ENCODE data around the gene NPW.

The NPW gene

DNA sequence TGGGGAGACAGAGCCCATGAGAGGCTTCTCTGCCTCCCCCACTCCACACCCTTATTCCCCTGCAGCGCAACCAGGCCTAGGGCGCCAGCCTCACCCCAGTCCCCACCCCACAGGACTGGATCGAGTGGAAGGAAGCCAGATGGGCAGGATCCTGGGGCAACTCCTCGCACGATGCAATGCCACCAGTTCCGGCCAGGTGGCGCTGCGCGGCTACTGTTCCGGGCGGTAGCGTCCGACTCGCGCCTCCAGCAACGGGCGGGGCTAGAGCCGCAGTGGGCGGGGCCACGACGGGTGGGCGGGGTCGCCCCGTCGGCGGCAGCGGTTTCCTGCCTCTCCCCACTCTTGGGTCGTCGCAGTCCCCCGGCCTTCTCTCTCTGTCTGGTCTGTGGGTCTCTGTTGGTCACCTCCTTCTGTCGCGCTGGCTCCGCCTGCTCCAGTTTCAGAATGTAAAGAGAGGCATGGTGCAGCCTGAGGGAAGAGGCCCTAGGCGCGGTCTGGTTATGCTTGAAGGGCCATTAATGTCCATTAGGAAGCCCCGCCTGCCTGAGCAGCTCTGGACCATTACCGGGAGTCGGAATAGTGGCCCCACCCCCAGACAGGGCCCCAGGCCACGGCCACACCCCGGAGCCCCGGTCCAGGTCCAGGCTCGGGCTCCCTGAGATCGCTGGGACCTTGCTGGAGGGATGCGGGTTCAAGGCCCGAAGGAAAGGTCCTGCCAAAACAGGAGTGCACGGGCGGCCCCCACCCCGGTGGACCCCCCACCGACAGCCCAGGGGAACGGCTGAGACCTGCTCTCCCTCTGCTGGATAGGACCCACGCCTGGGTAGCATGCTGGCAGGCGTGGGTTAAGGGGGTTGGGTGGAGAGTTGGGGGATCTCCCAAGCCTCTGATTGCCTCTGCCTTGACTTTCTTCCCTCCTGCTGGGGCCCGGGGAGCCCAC is 3.8 kb downstream of the NPW start:
- DNase-seq (ENCODE audit: low spot score) = peak; percentile 95

GRCh38 chr16:2024032-2024420 is 4.4 kb downstream of the NPW start:
- no peak for DNase-seq (ENCODE audit: low spot score)

GRCh38 chr16:2025251-2025650 is 5.7 kb downstream of the NPW start:
- DNase-seq (ENCODE audit: low spot score) = no peak

DNA sequence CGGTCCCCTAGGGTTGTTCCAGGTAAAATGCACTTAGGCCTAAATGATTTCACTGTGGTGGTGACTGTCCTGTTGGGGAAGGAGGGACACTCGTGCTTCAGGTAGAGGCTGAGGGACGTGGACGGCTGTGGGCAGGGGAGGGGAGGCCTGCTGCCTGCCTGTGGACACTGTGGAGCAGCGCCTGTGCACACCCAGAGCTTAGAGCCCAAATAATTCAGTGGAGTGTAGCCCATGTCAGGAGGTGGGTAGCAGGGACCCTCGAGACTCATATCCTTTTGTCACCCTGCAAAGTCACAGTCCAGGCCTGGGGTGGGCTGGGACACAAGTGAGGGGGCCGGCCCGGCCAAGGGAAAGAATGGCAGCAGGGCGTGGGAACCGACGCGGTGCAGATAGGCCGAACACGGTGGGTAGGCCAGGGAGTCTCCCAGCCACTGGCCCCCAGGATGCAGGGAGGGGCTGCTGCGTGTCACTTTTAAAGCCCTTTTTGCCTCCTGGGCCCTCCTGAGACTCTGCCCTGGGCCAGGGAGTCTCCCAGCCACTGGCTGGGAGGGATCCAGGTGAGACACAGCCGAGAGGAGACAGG is 6.4 kb downstream of the NPW start:
- DNase-seq (ENCODE audit: low spot score) = no peak

- peak; percentile 81 for DNase-seq (ENCODE audit: low spot score)
These were observed 7.0 kb downstream of the NPW start, which contains the start of gene NHERF2 for GRCh38 chr16:2026461-2027023. Gene NHERF2, plus strand, starts transcription at chr16:2026902. Its CDS starts 104 bp downstream, at chr16:2027006.

- DNase-seq (ENCODE audit: low spot score) = peak; percentile 57
These were observed 7.7 kb downstream of the NPW start for GRCh38 chr16:2027024-2028010.

DNA sequence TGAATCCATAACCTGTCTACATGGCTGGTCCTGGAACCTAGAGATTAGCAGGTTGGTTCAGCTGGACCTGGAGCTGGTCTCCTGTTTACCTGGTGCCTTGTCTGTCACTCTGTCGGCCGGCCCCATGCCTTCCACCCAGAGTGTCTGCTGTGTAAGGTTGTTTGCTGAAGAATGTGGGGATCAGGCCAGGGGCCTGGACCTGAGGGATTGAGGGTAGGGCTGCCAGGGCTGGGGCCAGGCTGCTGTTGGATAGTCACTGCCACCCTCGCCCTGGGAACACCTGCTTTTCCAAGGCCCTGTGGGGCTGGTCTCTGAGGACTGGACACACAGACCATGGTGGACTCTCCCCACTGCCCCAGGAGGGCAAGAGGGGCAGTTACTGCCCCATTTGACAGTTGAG is 8.6 kb downstream of the NPW start:
- DNase-seq (ENCODE audit: low spot score) = no peak

DNA sequence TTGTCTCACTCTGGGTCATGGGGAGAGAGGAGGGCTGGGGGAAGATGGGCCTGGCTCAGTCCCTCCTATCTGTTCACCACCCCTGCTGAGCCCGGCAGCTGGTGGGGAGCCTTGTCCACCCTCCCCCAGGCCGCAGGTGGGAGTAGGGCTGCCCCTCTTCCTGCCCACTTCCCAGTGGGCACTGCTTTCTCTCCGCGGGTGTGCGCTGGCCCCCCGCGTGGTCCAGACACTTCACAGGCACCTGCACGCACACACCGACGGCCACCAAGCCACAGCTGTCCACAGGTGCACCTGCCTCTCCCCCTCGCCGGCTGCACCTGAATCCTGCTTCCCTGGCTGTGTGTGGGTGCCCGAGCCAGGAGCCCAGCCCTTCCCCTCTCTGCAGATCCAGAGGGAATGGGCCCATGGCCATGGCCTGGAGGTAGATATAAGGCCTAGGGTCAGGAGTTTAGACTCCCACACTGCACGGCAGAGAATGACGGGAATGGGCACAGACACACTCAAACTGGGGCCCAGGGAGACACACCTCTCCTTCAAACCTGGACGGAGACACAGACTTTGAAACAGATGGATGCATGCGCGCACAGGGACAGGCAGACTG is 9.1 kb downstream of the NPW start:
- DNase-seq (ENCODE audit: low spot score) = no peak

- DNase-seq (ENCODE audit: low spot score) = no peak
These were observed 9.8 kb downstream of the NPW start for GRCh38 chr16:2029350-2029749.

DNA sequence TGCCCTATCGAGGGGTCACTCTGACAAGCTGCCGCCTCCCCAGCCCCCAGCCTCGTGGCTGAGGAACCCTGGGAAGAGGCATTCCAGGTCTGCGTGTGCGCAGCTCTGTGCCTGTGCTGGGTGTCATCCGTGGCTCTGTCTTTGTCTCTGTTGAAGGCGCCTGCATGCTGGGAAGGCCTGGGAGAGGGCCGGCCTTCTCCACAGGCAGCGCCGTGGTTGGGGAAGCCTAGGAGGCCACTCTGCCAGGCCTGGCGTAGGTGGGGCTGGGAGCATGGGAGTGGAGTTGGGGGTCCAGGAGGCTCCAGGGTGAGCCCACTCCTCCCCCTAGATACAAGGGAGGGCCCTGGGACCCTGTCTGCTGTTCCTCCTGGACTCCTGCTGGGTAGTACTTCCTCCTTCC is 10.5 kb downstream of the NPW start:
- DNase-seq (ENCODE audit: low spot score) = no peak

DNA sequence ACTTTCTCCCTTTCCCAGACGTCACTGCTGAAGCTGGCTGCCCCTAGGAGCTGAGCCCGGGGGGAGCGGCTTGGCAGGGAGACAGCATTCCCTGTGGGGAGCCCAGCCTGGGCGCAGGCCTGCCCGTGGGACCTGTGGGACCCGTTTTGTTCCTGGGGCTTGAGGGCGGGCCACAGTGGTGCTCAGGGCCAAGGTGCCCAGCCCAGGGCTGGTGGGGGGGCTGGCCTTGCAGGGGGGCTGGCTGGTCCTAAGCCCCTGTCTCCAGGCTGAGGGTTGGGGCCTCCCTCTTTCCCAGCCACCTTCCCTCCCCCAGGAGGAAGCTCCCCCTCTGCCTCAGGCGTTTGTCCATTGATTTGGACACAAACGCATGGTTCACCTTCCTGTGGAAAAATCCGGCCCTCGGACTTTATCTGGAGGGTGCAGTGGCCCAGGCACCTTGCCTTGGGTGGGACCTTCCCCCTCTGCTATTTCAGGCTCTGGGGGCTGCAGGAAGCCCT is 11.5 kb downstream of the NPW start:
- DNase-seq (ENCODE audit: low spot score) = no peak

- peak; percentile 58 for DNase-seq (ENCODE audit: low spot score)
These were observed 12.9 kb downstream of the NPW start for GRCh38 chr16:2032285-2033056.

DNA sequence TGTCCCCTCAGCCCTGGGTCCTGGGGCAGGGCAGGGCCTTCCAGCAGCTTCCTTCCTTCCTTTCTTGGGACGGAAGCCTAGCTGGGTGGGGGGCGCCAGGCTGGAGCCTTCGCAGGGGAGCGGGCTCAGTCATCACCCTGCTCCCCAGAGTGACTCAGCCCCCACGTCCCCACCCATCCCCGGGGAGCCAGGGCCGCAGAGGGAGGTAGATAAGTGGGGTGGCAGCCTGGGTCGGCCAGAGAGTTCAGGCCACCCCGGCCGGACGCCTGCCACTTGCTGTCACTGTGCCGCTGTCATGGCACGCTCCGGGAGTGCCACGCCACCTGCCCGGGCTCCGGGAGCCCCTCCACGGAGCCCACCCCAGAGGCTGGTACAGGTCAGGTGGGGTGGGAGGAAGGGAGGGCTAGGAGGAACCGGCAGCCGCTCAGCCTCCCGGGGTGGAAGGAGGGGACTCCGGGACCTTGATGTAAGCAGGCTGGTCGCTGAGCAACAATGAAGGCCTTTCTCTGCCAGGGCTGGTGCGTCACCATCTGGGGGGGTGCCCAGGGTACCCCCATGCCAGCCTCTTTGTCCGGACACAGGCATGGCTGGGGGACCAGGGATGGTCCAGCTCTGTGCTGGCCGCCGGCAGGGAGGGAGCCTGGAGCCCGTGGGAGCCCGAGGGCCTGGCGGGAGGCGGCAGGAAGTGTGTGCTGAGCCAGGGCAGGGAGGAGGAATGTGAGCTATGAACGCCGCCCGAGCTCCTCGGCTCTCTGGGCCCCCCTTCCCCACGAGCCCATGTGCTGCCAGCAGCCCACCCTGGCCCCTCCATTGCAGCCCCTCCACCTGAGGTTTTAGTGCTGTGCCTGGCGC is 13.7 kb downstream of the NPW start:
- DNase-seq (ENCODE audit: low spot score) = peak; percentile 79

GRCh38 chr16:2033909-2034695 is 14.5 kb downstream of the NPW start:
- peak; percentile 36 for DNase-seq (ENCODE audit: low spot score)

DNA sequence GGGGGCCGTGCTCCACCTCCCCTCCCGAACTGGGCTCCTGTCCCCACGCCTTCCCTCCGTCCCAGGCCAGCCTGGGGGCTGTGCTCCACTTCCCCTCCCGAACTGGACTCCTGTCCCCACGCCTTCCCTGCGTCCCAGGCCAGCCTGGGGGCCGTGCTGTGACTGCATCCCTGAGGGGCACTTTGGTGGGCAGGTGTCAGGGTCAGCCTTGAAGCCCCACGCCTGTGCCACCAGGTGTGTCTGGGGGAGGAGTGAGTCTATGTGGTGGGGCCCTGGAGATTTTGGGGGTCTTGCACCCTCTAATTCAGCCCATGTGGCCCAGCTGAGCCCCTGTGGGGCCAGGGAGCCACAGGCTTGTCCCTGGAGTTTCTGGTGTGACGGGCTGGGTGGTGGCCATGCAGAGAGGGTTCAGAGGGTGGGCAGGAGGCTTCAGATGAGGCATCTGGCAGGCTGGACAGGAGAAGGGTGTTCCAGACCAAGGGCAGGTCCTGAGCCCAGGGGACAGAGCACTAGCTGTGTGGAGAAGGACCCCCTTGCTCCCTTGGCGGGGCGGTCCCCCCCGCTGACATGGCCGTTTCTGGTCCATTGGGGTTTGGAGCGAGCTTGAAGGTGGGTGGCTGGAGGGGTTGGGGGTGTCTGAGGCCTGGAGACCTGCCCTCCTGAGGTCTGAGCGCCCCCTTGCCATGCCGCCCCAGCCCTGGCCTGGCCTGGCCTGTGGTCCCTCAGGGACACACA is 15.3 kb downstream of the NPW start:
- no peak for DNase-seq (ENCODE audit: low spot score)

DNA sequence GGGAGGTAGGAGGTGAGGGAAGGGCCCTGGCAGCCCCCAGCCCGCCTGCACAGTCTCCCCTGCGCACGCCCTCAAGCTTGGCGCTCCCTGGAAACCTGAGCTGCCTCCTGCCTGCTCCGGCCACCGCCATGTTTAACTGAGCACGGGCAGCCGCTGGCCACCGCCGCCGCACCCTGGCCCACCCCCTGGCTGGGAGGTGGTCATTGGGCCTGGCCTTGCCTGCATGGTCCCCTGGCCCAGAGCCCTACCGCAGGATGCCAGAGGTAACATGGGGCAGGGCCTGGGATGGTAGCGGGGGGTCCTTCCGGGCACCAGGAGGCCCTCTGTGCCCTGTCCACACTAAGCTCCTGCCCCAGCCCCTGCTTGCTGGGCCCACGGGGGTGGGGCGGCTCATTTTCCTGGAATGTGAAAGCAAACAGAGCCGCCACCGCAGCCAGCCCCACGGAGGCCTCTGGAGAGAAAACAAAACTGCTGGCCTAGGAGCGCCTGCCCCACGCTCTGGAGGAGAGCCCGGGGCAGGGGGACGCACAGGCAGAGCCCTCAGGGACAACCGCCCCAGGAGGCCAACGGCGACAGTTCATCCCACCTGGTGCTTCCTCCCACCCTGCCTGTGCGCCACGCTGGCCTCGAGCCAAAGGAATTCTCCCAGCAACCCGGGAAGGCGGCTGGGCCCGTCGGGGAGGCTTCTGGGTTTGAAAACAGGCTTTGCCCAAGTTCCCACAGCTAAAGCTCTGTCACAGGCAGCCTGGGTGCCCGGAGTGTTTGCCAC is 16.0 kb downstream of the NPW start:
- peak; percentile 88 for DNase-seq (ENCODE audit: low spot score)

Measured in AG20443 (cell line).